Vagina (tissue), 2 donors: Measurements from ENCODE around the gene ZP1. TPM values are rescaled to one million over a fixed set of nuclear protein-coding genes. Genes with fewer than 3 reads are reported as not detected.

ENCODE experiments used
- DNase-seq, 2 donors: peaks; one replicate each; pipeline ENCODE4 v3.0.0-alpha.2; 2017; ENCODE audit errors: extremely low spot score in 2 of 2
- H3K27ac ChIP-seq: fragments of 200-600 bp; sonication (generic); one replicate; pipeline ENCODE4 v1.5.1; 2019
- H3K27me3 ChIP-seq: fragments of 200-600 bp; sonication (generic); one replicate; pipeline ENCODE4 v1.5.1; 2019
- H3K36me3 ChIP-seq, 2 donors: fragments of 200-600 bp; sonication (generic); one replicate each; pipeline ENCODE4 v1.5.1; 2017 to 2019
- H3K4me1 ChIP-seq: fragments of 200-600 bp; sonication (generic); one replicate; pipeline ENCODE4 v1.5.1; 2019
- H3K4me3 ChIP-seq, 2 donors: fragments of 200-600 bp; sonication (generic); 1 replicate in 1 of 2; 2 replicates in 1 of 2; pipeline ENCODE4 v1.5.1; 2016 to 2019
- H3K9me3 ChIP-seq: fragments of 200-600 bp; sonication (generic); one replicate; pipeline ENCODE4 v1.5.1; 2019
- CTCF ChIP-seq, 3 experiments: fragments of 450-650 bp in 2 of 3; fragments of 200-600 bp in 1 of 3; sonication (generic) in 1 of 3; IDR thresholded peaks; one replicate each; pipeline ENCODE4 v1.5.1; 2017 to 2019; ENCODE audit warnings: antibody characterized with exemption in 3 of 3, mild to moderate bottlenecking in 2 of 3, moderate library complexity in 2 of 3
- POLR2A ChIP-seq, 2 donors: fragments of 450-650 bp; IDR thresholded peaks; one replicate each; pipeline ENCODE4 v1.6.1; 2017; ENCODE audit warnings: antibody characterized with exemption in 2 of 2, mild to moderate bottlenecking in 2 of 2, moderate library complexity in 2 of 2
- POLR2AphosphoS5 ChIP-seq, 2 donors: sonication (generic); formaldehyde crosslinking; IDR thresholded peaks; one replicate each; pipeline ENCODE4 v1.9.0; 2017; ENCODE audit warnings: antibody characterized with exemption in 2 of 2, mild to moderate bottlenecking in 2 of 2, low read depth in 1 of 2; ENCODE audit not compliant: insufficient read depth in 1 of 2
- intact Hi-C: fragments of 100-400 bp; cut with DNase I; formaldehyde crosslinking; loops from one replicate; pipeline ENCODE4 v1.15.1; 2023
- total RNA-seq: library from RNA; depleted of rRNA; stranded (reverse); fragments of >200 nt; gene quantifications from one replicate; pipeline ENCODE4 v1.2.3, GENCODE V29; 2016

The ZP1 gene
- total RNA-seq, 1 donor from 2014 or later = not detected

- H3K4me3 ChIP-seq = no peak overlapping the region
- no peaks in the 10 kb centered on the region for H3K27me3 ChIP-seq
- H3K36me3 ChIP-seq = peaks cover 0 to 21% of the 10 kb centered on the region in 2 donors
- no peak for DNase-seq
- H3K27ac ChIP-seq = no peak overlapping the region
- intact Hi-C loops = no loop called here
- no peaks in the 10 kb centered on the region for H3K4me1 ChIP-seq
- TF ChIP-seq CTCF (IDR thresholded peaks at IDR 0.05) = no peak
- TF ChIP-seq POLR2A (IDR thresholded peaks at IDR 0.05) = no peak
- no peak for TF ChIP-seq POLR2AphosphoS5 (IDR thresholded peaks at IDR 0.05; ENCODE audit: insufficient read depth in 1 of 2, low read depth in 1 of 2)
- H3K9me3 ChIP-seq = no peaks in the 10 kb centered on the region
Measured at GRCh38 chr11:60854140-60854846, 13.0 kb upstream of the ZP1 start.

- DNase-seq = no peak
- TF ChIP-seq POLR2A (IDR thresholded peaks at IDR 0.05) = no peak
- TF ChIP-seq POLR2AphosphoS5 (IDR thresholded peaks at IDR 0.05; ENCODE audit: insufficient read depth in 1 of 2, low read depth in 1 of 2) = no peak
- no peak for TF ChIP-seq CTCF (IDR thresholded peaks at IDR 0.05)
- H3K9me3 ChIP-seq = no peaks in the 10 kb centered on the region
- H3K4me3 ChIP-seq = no peak overlapping the region
- H3K4me1 ChIP-seq = no peaks in the 10 kb centered on the region
- no peaks in the 10 kb centered on the region for H3K27me3 ChIP-seq
- intact Hi-C loops = no loop called here
- peaks cover 0 to 13% of the 10 kb centered on the region in 2 donors for H3K36me3 ChIP-seq
- H3K27ac ChIP-seq = no peak overlapping the region
Measured at GRCh38 chr11:60854847-60855725, 12.3 kb upstream of the ZP1 start.

GRCh38 chr11:60855726-60856633 lies 11.4 kb upstream of the ZP1 start, which contains the start of gene PTGDR2:
TSS of gene PTGDR2 (minus strand) at chr11:60855950. CDS start at chr11:60853722, 2,228 bp downstream.
- Histone ChIP-seq H3K9me3 (no peaks in the 10 kb centered on the region), H3K4me3 (no peak within 1 kb of the TSS), H3K36me3 (peaks cover 0 to 6% of the 10 kb centered on the region in 2 donors), H3K4me1 (no peaks in the 10 kb centered on the region), H3K27ac (no peak within 1 kb of the TSS), H3K27me3 (no peaks in the 10 kb centered on the region)
- TF ChIP-seq POLR2A (IDR thresholded peaks at IDR 0.05) = no peak
- TF ChIP-seq CTCF (IDR thresholded peaks at IDR 0.05) = no peak
- TF ChIP-seq POLR2AphosphoS5 (IDR thresholded peaks at IDR 0.05; ENCODE audit: insufficient read depth in 1 of 2, low read depth in 1 of 2) = no peak
- DNase-seq = no peak
- intact Hi-C loops = no loop called here

GRCh38 chr11:60857378-60858232 lies 9.7 kb upstream of the ZP1 start:
- no peaks in the 10 kb centered on the region for H3K27me3 ChIP-seq
- intact Hi-C loops = no loop called here
- no peaks in the 10 kb centered on the region for H3K9me3 ChIP-seq
- no peak overlapping the region for H3K27ac ChIP-seq
- no peaks in the 10 kb centered on the region for H3K4me1 ChIP-seq
- no peak for DNase-seq
- H3K4me3 ChIP-seq = no peak overlapping the region
- TF ChIP-seq POLR2A (IDR thresholded peaks at IDR 0.05) = no peak
- TF ChIP-seq CTCF (IDR thresholded peaks at IDR 0.05) = no peak
- no peak for TF ChIP-seq POLR2AphosphoS5 (IDR thresholded peaks at IDR 0.05; ENCODE audit: insufficient read depth in 1 of 2, low read depth in 1 of 2)
- H3K36me3 ChIP-seq = no peaks in the 10 kb centered on the region
